Ascending aorta (tissue), 2 donors: ENCODE measurements around the gene FIGLA. TPM values are rescaled to one million over a fixed set of nuclear protein-coding genes. Genes with fewer than 3 reads are reported as not detected.

Experiments used
- DNase-seq, 2 donors: peaks; one replicate each; pipeline ENCODE4 v3.0.0-alpha.2; 2019; ENCODE audit warnings: low spot score in 2 of 2
- H3K27ac ChIP-seq, 2 donors: fragments of 200-600 bp; sonication (generic); one replicate each; pipeline ENCODE4 v1.5.1; 2016 to 2017; ENCODE audit warnings: mild to moderate bottlenecking in 1 of 2
- H3K27me3 ChIP-seq: fragments of 200-600 bp; sonication (generic); one replicate; pipeline ENCODE4 v1.5.1; 2017
- H3K36me3 ChIP-seq, 2 donors: fragments of 200-600 bp; sonication (generic); one replicate each; pipeline ENCODE4 v1.5.1; 2016
- H3K4me1 ChIP-seq, 2 donors: fragments of 200-600 bp; sonication (generic); one replicate each; pipeline ENCODE4 v1.5.1; 2016 to 2017; ENCODE audit warnings: mild to moderate bottlenecking in 1 of 2
- H3K4me3 ChIP-seq, 2 donors: fragments of 200-600 bp; sonication (generic); one replicate each; pipeline ENCODE4 v1.5.1; 2016 to 2017; ENCODE audit warnings: mild to moderate bottlenecking in 1 of 2
- H3K9me3 ChIP-seq, 2 donors: fragments of 200-600 bp; sonication (generic); one replicate each; pipeline ENCODE4 v1.5.1; 2016
- CTCF ChIP-seq, 3 experiments: fragments of 200-600 bp in 2 of 3; fragments of 450-650 bp in 1 of 3; sonication (generic) in 2 of 3; IDR thresholded peaks; one replicate each; pipeline ENCODE4 v1.5.1; 2016 to 2019; ENCODE audit warnings: antibody characterized with exemption in 3 of 3, mild to moderate bottlenecking in 1 of 3, moderate library complexity in 1 of 3
- intact Hi-C: fragments of 100-400 bp; cut with DNase I; formaldehyde crosslinking; loops from one replicate; pipeline ENCODE4 v1.15.1; 2023
- total RNA-seq: library from RNA; depleted of rRNA; stranded (reverse); fragments of >200 nt; gene quantifications from one replicate; pipeline ENCODE4 v1.1.0, GENCODE V29; 2016

The FIGLA gene
- total RNA-seq, 1 donor from 2014 or later, result not detected

DNA sequence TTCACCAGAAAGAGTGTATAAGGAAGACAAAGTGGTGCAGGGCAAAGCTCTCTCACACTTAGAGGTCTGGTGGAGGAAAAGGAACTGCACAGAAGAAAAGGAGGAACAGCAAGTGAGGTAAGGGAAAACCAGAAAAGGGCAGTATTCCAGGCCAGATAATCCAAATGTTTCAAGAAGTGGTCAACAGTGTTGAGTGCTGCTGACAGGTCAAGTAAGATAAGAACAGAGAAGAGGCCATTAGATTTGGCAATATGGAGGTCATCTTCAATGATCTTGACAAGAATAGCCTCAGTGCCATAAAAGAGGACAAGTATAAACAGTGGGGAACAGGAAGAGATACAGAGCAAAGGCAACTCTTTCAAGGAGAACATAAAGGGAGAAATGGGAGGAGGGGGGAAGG is 37.4 kb downstream of the FIGLA start:
- no peaks in the 10 kb centered on the region for H3K27me3 ChIP-seq
- TF ChIP-seq CTCF (IDR thresholded peaks at IDR 0.05), result no peak
- H3K4me3 ChIP-seq, result no peak overlapping the region
- H3K9me3 ChIP-seq, result no peaks in the 10 kb centered on the region
- no peak for DNase-seq
- no peak overlapping the region for H3K27ac ChIP-seq
- H3K4me1 ChIP-seq, result no peaks in the 10 kb centered on the region
- H3K36me3 ChIP-seq, result no peaks in the 10 kb centered on the region
- intact Hi-C loops, result no loop called here

DNA sequence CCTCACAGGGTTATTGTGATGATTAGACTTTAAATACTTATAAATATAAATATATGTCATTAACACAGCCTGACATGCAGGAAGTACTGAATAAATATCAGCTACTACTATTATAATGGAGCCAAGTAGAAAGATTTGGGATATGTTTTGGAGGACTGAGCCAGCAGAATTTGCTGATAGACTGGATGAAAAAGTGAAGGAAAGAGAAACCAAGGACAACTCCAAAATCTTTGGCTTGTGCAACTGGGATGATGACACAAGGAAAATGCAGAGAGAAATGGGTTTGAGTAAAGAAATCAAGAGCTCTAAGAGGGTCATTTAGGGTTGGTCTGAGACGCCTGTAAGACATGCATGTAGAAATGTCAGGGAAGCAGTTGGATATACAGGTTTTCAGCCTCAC is 38.0 kb downstream of the FIGLA start:
- no peak for DNase-seq
- H3K27ac ChIP-seq, result no peak overlapping the region
- H3K36me3 ChIP-seq, result no peaks in the 10 kb centered on the region
- no peaks in the 10 kb centered on the region for H3K9me3 ChIP-seq
- no peak overlapping the region for H3K4me3 ChIP-seq
- intact Hi-C loops, result no loop called here
- H3K27me3 ChIP-seq, result no peaks in the 10 kb centered on the region
- no peaks in the 10 kb centered on the region for H3K4me1 ChIP-seq
- TF ChIP-seq CTCF (IDR thresholded peaks at IDR 0.05), result no peak

GRCh38 chr2:70751881-70752280 is 38.6 kb downstream of the FIGLA start:
- Histone ChIP-seq H3K4me1 (no peaks in the 10 kb centered on the region), H3K4me3 (no peak overlapping the region), H3K36me3 (no peaks in the 10 kb centered on the region), H3K9me3 (no peaks in the 10 kb centered on the region), H3K27me3 (no peaks in the 10 kb centered on the region), H3K27ac (no peak overlapping the region)
- intact Hi-C loops, result no loop called here
- TF ChIP-seq CTCF (IDR thresholded peaks at IDR 0.05), result no peak
- DNase-seq, result no peak

DNA sequence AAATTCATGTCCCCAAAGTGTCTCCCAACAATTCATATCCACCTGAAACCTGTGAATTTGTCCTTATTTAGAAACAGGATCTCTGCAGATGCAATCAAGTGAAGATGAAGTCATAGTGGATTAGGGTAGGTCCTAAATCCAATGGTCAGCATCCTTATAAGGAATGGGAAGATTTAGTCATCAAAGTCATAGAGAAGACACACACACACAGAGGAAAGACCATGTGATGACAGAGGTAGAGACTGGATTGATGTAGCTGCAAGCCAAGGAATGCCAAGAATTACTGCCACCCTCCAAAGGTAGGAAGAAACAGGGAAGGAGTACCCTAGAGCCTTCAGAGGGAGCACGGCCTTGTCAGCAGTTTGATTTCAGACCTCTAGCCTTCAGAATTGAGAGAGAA is 40.1 kb downstream of the FIGLA start:
- no peaks in the 10 kb centered on the region for H3K27me3 ChIP-seq
- no peaks in the 10 kb centered on the region for H3K4me1 ChIP-seq
- no peak overlapping the region for H3K27ac ChIP-seq
- H3K36me3 ChIP-seq, result no peaks in the 10 kb centered on the region
- no peak overlapping the region for H3K4me3 ChIP-seq
- intact Hi-C loops, result no loop called here
- no peak for DNase-seq
- no peaks in the 10 kb centered on the region for H3K9me3 ChIP-seq
- TF ChIP-seq CTCF (IDR thresholded peaks at IDR 0.05), result no peak

- intact Hi-C loops, result no loop called here
- H3K27ac ChIP-seq, result no peak overlapping the region
- no peak for DNase-seq
- no peak overlapping the region for H3K4me3 ChIP-seq
- H3K36me3 ChIP-seq, result no peaks in the 10 kb centered on the region
- H3K9me3 ChIP-seq, result no peaks in the 10 kb centered on the region
- H3K27me3 ChIP-seq, result no peaks in the 10 kb centered on the region
- no peak for TF ChIP-seq CTCF (IDR thresholded peaks at IDR 0.05)
- no peaks in the 10 kb centered on the region for H3K4me1 ChIP-seq
These were observed 42.2 kb downstream of the FIGLA start for GRCh38 chr2:70748002-70748784.

DNA sequence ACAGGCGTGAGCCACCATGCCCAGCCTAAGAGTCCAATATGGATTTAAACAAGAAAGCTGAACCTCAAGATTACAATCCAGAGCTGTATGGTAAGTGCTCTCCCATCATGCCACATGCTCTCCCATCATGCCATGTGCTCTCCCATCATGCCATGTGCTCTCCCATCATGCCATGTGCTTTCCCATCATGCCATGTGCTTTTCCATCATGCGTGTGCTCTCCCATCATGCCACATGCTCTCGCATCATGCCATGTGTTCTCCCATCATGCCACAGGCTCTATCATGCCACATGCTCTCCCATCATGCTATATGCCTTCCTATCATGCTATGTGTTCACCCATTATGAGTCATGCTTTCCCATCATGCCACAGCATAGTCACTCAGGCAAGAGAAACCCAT is 43.2 kb downstream of the FIGLA start:
- no peaks in the 10 kb centered on the region for H3K4me1 ChIP-seq
- H3K36me3 ChIP-seq, result no peaks in the 10 kb centered on the region
- H3K4me3 ChIP-seq, result no peak overlapping the region
- H3K9me3 ChIP-seq, result no peaks in the 10 kb centered on the region
- no peaks in the 10 kb centered on the region for H3K27me3 ChIP-seq
- no peak for DNase-seq
- TF ChIP-seq CTCF (IDR thresholded peaks at IDR 0.05), result no peak
- no peak overlapping the region for H3K27ac ChIP-seq
- intact Hi-C loops, result no loop called here
